ENCODE data around the gene LAMA2. TPM values are rescaled to one million over a fixed set of nuclear protein-coding genes. Genes with fewer than 3 reads are reported as not detected.
A peak's percentile ranks its signal among the peaks of the same experiment; 100 is the strongest.

The LAMA2 gene
- total RNA-seq, 2 experiments from 2014 or later: 0.02 TPM; not detected in 1

DNA sequence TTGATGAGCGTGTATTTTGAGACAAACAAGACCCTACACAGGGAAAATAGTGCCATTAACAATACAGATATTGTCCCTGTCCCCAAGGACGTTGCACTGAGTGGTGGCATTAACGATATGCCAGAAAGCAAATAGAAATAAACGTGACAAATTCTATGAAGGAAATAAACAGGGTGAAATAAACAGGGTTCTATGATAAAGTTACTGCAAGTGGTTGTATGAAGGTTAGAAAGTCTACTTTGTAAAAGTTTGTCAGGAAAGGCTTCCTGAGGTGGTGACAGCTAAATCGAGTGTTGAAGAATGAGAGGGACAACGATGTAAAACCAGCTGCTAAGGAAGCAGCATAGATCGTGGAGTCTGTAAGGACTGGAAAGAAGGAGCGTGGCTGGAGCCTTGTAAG is 380.2 kb downstream of the LAMA2 start:
- Mint-ChIP-seq H3K4me3 (no peak overlapping the region), H3K4me1 (no peaks in the 10 kb centered on the region), H3K36me3 (no peaks in the 10 kb centered on the region), H3K9me3 (ENCODE audit: low read depth) (no peaks in the 10 kb centered on the region), H3K27ac (no peak overlapping the region), H3K27me3 (peaks cover 9% of the 10 kb centered on the region)
- DNase-seq: no peak
- ATAC-seq: no peak
- CTCF ChIA-PET: interaction anchor here (1.9 kb wide), 1 partner anchor 11 kb away, joined by 5 read pairs; no protein-coding TSS in a partner anchor

DNA sequence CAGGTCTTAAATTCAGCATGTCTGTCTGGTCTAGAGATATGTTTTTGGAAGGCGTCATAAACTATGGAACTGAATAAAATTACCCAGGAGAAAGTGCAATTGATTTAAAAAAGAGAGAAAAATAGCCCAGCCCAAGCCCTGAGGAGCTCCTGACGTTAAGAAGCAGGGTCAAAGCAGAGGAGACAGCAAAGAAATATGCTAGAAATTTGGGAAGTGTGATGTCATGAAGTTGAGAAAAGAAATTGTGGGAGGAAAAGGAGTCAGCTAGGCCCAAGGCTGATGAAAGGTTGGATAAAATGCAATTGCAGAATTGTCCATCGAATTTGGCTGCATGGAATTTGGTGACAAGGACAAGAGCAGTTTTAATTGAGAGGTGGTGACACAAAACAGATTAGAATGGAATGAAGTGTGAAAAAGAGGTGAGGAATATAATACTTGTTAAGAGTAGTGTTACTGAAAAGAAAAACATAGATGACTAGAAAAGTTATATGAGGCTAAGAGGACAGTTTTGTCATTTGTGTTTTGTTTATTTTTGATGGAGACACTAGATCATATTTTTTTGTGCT is 381.6 kb downstream of the LAMA2 start:
- Mint-ChIP-seq H3K4me1 (no peaks in the 10 kb centered on the region), H3K36me3 (no peaks in the 10 kb centered on the region), H3K4me3 (no peak overlapping the region), H3K27me3 (peaks cover 9% of the 10 kb centered on the region), H3K27ac (no peak overlapping the region), H3K9me3 (ENCODE audit: low read depth) (no peaks in the 10 kb centered on the region)
- DNase-seq: no peak
- CTCF ChIA-PET: interaction anchor here (1.9 kb wide), 1 partner anchor 12 kb away, joined by 5 read pairs; no protein-coding TSS in a partner anchor
- no peak for ATAC-seq

DNA sequence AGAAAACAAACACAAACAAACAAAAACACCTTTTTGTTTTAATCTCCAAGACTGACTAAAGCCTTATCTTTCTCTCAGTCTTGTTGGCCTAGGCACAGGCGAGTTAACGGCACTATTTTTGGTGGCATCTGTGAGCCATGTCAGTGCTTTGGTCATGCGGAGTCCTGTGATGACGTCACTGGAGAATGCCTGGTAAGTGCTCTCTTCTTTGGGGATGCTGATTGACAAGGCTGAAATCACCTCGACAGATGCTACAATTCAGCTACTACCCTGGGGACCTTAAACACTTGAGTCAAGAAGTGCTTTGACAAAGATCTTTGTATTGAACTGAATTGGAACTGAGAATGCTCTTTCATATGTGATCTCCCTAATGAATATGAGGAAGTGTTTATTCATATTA is 384.1 kb downstream of the LAMA2 start:
- H3K36me3 Mint-ChIP-seq: no peaks in the 10 kb centered on the region
- no peak for DNase-seq
- peaks cover 13% of the 10 kb centered on the region for H3K27me3 Mint-ChIP-seq
- no peaks in the 10 kb centered on the region for H3K9me3 Mint-ChIP-seq (ENCODE audit: low read depth)
- H3K27ac Mint-ChIP-seq: no peak overlapping the region
- no peak overlapping the region for H3K4me3 Mint-ChIP-seq
- H3K4me1 Mint-ChIP-seq: no peaks in the 10 kb centered on the region
- ATAC-seq: no peak
- CTCF ChIA-PET: interaction anchor here (2.2 kb wide), 1 partner anchor 14 kb away, joined by 6 read pairs; no protein-coding TSS in a partner anchor

DNA sequence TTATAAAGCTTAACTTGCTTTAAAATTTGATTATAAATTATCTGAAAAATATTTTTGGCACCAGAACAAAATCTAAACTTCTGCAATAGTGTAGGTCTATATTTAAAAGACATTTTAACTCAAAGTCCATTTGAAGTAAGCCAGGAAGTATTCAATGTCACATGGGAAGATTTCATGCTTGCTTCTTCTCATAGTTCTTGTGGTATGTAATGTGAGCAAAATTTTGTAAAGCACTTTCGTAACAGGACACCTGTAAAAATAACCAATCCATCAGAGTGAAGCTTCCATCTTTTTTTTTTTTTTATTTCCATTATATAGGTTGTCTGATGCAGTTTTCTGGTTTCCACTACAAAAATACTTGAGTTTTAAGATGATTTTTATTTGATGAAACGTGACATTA is 386.1 kb downstream of the LAMA2 start:
- Mint-ChIP-seq H3K27ac (no peak overlapping the region), H3K27me3 (peaks cover 13% of the 10 kb centered on the region), H3K4me1 (no peaks in the 10 kb centered on the region), H3K36me3 (no peaks in the 10 kb centered on the region), H3K9me3 (ENCODE audit: low read depth) (no peaks in the 10 kb centered on the region), H3K4me3 (no peak overlapping the region)
- CTCF ChIA-PET: no interaction called here
- no peak for DNase-seq
- ATAC-seq: no peak

DNA sequence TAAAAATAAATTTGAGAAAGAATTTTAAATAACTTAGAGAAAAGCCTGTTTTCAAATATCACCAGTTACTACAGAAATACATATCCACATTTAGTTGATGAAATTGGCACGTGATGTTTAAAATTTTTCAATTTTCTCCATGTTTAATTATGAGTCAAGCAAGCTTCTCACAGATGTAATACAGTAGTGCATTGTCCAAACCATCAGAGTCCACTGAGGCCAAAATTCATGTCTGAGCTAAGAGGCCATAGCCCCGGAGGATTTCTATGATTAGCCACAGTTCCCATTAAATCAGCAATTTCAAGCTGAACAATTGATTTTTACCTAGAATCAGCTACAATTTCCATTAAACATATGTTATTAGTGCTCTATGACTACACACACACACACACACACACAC is 387.0 kb downstream of the LAMA2 start:
- H3K4me3 Mint-ChIP-seq: no peak overlapping the region
- H3K27me3 Mint-ChIP-seq: peaks cover 13% of the 10 kb centered on the region
- CTCF ChIA-PET: no interaction called here
- H3K36me3 Mint-ChIP-seq: no peaks in the 10 kb centered on the region
- ATAC-seq (no peak), DNase-seq (no peak)
- H3K4me1 Mint-ChIP-seq: no peaks in the 10 kb centered on the region
- H3K27ac Mint-ChIP-seq: no peak overlapping the region
- H3K9me3 Mint-ChIP-seq (ENCODE audit: low read depth): no peaks in the 10 kb centered on the region

DNA sequence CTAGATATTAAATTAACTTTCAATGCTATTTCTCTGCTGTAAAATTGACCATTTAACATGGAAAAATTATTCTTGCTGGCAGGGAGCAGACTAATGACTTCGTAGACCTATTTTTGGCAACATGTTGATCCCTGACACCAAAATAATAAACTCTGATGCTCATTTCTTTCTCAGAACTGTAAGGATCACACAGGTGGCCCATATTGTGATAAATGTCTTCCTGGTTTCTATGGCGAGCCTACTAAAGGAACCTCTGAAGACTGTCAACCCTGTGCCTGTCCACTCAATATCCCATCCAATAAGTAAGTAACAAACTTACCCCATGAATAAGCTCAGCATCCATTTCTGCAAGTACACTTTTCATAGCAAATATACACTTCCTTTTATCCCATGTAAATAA is 387.5 kb downstream of the LAMA2 start:
- Mint-ChIP-seq H3K4me3 (no peak overlapping the region), H3K4me1 (no peaks in the 10 kb centered on the region), H3K27me3 (peaks cover 13% of the 10 kb centered on the region), H3K27ac (no peak overlapping the region), H3K36me3 (no peaks in the 10 kb centered on the region), H3K9me3 (ENCODE audit: low read depth) (no peaks in the 10 kb centered on the region)
- CTCF ChIA-PET: no interaction called here
- DNase-seq: no peak
- no peak for ATAC-seq

DNA sequence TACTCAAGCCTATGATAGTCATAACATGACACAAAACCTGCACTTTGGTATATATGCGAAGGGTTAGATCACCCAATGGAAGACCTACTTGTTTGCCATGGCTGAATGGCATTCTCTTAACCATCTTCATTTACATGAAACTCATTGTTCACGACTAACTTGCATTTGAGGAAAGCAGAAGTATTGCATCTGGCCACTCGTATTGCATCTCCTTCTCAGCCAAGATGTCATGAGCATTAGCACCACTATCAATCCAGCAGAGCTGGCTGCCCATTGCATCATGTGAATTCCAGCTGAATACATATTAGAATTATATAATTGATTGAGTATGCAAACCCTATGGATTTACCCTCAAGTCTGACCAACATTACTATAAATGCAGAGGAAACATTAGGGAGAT is 390.2 kb downstream of the LAMA2 start:
- CTCF ChIA-PET: no interaction called here
- DNase-seq: no peak
- Mint-ChIP-seq H3K4me3 (no peak overlapping the region), H3K9me3 (ENCODE audit: low read depth) (no peaks in the 10 kb centered on the region), H3K4me1 (no peaks in the 10 kb centered on the region), H3K36me3 (no peaks in the 10 kb centered on the region), H3K27ac (no peak overlapping the region), H3K27me3 (peaks cover 7% of the 10 kb centered on the region)
- no peak for ATAC-seq

DNA sequence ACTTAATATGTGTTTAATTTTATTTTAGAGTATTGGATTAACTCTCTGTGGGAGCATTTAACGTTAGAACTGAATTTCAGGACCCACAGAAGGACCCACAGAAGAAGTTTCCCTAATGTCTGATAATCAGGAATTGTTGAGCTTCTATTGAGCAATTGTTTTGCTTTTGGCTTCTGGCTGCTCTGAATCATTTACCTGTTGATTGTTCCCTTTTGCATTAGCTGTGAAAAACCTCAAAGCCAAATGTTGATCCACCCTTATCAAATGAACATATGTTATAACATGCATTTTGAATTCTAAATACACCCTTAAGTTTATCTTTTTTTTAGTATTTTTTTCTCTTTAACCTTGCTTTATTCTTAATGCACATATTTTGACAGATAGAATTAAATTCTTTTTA is 393.5 kb downstream of the LAMA2 start:
- H3K4me1 Mint-ChIP-seq: peaks cover 10% of the 10 kb centered on the region
- H3K36me3 Mint-ChIP-seq: no peaks in the 10 kb centered on the region
- DNase-seq (no peak), ATAC-seq (no peak)
- H3K27me3 Mint-ChIP-seq: peaks cover 3% of the 10 kb centered on the region
- CTCF ChIA-PET: no interaction called here
- no peak overlapping the region for H3K27ac Mint-ChIP-seq
- H3K4me3 Mint-ChIP-seq: no peak overlapping the region
- H3K9me3 Mint-ChIP-seq (ENCODE audit: low read depth): no peaks in the 10 kb centered on the region

DNA sequence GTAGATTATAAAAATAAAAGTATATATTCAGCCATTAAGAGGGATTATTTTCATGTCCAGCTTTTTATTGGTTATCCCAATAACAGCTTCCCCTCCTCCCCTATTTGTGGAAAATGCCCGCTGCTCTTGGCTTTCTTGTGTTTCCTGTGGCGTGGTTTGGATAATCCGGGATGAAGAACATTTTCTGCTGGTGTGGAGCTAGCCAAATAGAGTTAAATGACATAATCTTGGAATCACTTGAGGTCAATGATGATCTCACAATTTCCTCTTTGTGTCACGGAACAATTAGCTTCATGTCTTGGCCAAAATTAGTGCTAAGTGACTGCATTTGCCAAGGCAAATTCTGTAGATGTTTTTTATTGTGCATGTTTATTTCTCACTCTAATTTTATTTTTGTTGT is 394.0 kb downstream of the LAMA2 start:
- ATAC-seq (no peak), DNase-seq (no peak)
- Mint-ChIP-seq H3K36me3 (no peaks in the 10 kb centered on the region), H3K27me3 (peaks cover 3% of the 10 kb centered on the region), H3K4me1 (peaks cover 10% of the 10 kb centered on the region), H3K4me3 (no peak overlapping the region), H3K27ac (no peak overlapping the region), H3K9me3 (ENCODE audit: low read depth) (no peaks in the 10 kb centered on the region)
- CTCF ChIA-PET: no interaction called here

DNA sequence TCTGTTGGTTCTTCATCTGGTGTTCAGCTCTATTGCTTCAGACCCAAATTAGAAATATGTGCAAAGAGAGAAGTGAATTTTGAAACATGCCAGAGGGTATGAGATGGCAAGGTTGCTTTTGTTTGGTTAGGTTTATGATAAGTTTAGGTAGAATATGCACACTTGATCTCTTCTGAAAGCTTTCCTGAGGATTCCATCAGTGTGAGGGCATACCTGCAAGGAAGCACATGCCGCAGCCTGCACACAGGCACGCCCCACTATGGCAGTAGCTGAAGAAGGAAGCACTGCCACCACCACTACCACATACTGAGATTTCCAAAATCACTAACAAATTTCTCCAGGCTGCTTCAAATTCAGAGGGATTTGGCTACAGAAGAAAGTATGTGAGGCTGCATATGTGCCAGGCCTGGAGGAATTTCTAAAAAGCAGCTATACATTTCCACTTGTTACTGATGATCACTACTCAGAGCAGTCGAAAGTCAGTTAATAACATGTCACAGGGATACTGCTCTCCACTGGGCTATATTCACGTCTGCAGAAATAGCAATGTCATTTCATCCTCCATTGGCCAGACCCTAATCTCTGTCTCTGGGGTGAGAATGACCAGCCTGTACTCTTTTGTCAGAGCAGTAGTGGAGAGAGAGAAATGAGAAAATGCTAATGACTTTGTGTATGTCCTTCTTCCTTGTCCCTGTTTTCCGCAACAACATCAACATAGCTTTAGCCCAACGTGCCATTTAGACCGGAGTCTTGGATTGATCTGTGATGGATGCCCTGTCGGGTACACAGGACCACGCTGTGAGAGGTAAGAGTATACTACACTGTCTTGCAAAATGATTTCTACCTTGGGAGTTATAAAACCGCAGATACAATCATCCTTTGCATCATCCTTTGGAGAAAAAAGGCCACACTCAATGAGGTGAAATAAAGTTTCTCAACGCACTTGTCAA is 396.7 kb downstream of the LAMA2 start:
- no peak for DNase-seq
- no peaks in the 10 kb centered on the region for H3K36me3 Mint-ChIP-seq
- H3K4me1 Mint-ChIP-seq: peaks cover 10% of the 10 kb centered on the region
- no peaks in the 10 kb centered on the region for H3K9me3 Mint-ChIP-seq (ENCODE audit: low read depth)
- CTCF ChIA-PET: no interaction called here
- ATAC-seq: no peak
- H3K27me3 Mint-ChIP-seq: peaks cover 3% of the 10 kb centered on the region
- H3K4me3 Mint-ChIP-seq: no peak overlapping the region
- no peak overlapping the region for H3K27ac Mint-ChIP-seq

DNA sequence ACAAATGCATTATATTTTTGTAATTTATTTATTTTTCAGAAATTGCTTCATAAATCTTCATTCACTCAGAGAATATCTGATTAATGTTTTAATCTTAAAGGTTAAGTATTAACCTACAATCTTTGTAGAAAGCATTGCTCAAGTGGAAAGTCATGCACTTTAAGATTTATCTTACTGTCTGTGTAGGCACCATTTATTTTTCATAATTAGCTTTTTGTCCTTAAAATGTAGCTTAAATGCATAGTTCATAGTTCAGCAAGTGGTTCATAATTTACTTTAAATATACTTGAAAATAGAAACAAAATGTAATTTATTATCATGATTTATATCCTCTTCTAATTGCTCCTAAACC is 397.3 kb downstream of the LAMA2 start:
- Mint-ChIP-seq H3K36me3 (no peaks in the 10 kb centered on the region), H3K9me3 (ENCODE audit: low read depth) (no peaks in the 10 kb centered on the region), H3K4me3 (no peak overlapping the region), H3K27ac (no peak overlapping the region), H3K27me3 (peaks cover 3% of the 10 kb centered on the region), H3K4me1 (peaks cover 10% of the 10 kb centered on the region)
- ATAC-seq (no peak), DNase-seq (no peak)
- CTCF ChIA-PET: no interaction called here

DNA sequence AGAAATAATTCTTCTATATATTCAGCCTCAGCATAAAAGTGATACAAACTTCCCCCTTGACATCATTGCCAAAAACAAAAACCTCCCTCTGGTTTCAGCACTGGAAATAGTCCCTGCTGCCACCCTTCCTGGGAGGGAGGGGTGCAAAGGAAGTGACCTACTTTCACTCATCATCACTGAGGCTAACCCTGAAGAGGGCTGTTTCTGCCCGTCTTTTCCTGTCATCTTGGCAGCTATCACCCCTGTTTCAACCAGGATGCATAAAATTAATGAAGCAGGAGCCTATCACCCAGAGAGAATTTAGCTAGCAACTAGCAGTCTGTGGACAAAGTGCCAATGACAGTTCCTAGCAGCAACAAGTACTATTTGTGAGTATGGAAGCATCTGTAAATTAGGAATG is 397.8 kb downstream of the LAMA2 start:
- DNase-seq: peak; percentile 63
- no peak overlapping the region for H3K27ac Mint-ChIP-seq
- H3K4me3 Mint-ChIP-seq: no peak overlapping the region
- peaks cover 10% of the 10 kb centered on the region for H3K4me1 Mint-ChIP-seq
- ATAC-seq: peak; percentile 84
- CTCF ChIA-PET: no interaction called here
- H3K9me3 Mint-ChIP-seq (ENCODE audit: low read depth): no peaks in the 10 kb centered on the region
- no peaks in the 10 kb centered on the region for H3K36me3 Mint-ChIP-seq
- H3K27me3 Mint-ChIP-seq: peaks cover 3% of the 10 kb centered on the region

DNA sequence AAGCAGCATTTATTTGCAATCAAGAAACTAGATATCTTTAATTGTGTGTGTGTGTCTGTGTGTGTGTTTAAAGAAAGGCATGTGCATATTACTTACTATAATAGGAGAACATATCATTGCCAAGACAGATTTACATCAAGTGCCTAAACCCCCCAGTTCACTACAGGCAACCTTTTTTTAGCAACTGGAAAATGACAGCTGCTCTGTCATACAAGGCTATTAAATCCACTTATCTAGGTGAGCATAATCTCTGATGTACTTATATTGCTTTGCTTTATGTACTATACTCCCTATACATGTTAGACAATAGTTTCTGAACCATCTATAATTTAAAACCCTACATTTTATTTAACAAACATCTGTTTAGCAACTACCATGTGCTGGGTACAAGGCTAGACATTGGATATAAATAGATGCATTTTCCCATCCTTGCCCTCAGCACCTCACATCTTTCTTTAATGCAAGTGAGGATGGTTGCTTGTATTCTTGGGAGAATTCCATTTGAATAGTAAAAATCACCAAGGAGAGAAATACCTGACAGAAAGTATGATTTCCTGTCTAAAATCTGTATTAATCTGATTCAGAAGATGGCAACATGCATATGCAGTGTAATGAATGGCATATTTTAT is 398.3 kb downstream of the LAMA2 start:
- Mint-ChIP-seq H3K36me3 (no peaks in the 10 kb centered on the region), H3K27ac (no peak overlapping the region), H3K27me3 (no peaks in the 10 kb centered on the region), H3K9me3 (ENCODE audit: low read depth) (no peaks in the 10 kb centered on the region), H3K4me3 (no peak overlapping the region), H3K4me1 (peaks cover 10% of the 10 kb centered on the region)
- ATAC-seq (no peak), DNase-seq (no peak)
- CTCF ChIA-PET: interaction anchor here (1.3 kb wide), 1 partner anchor 30 kb away, joined by 3 read pairs; no protein-coding TSS in a partner anchor

DNA sequence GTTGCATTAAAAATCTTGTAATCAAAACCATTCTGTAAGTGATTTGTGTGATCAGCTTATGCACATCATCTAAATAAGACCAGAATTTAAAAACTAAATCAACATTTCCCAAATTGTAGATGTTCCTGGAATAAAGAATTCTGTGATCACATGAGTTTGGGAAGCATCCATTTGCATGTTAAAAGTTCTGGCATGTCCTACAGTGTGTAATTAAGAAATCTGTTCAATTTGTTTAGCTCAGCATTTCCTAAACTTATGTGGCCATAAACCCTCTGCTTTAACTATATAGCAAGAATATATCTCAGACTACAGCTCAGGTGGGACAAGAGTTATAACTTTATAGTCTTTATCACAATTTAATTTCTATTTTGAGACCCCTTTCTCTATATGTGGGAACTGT is 399.1 kb downstream of the LAMA2 start:
- peaks cover 10% of the 10 kb centered on the region for H3K4me1 Mint-ChIP-seq
- H3K27ac Mint-ChIP-seq: no peak overlapping the region
- H3K27me3 Mint-ChIP-seq: no peaks in the 10 kb centered on the region
- CTCF ChIA-PET: interaction anchor here (0.8 to 1.3 kb wide), 2 partner anchors 31 to 1766 kb away, joined by 3 read pairs; no protein-coding TSS in a partner anchor
- no peaks in the 10 kb centered on the region for H3K9me3 Mint-ChIP-seq (ENCODE audit: low read depth)
- DNase-seq: no peak
- no peak overlapping the region for H3K4me3 Mint-ChIP-seq
- ATAC-seq: no peak
- H3K36me3 Mint-ChIP-seq: no peaks in the 10 kb centered on the region
